Osteoblast (primary cell): Measurements from ENCODE around the gene DOCK1. TPM values are rescaled to one million over a fixed set of nuclear protein-coding genes. Genes with fewer than 3 reads are reported as not detected.

ENCODE experiments used
- DNase-seq: peaks from one replicate; pipeline ENCODE4 v3.0.0; 2011; ENCODE audit warnings: low spot score, mixed read lengths; ENCODE audit not compliant: insufficient read length; ENCODE audit errors: missing footprints
- H2AFZ ChIP-seq: 2 replicates; pipeline ENCODE4 v1.6.0; 2011; ENCODE audit warnings: mild to moderate bottlenecking, low read length
- H3K27ac ChIP-seq: 2 replicates; pipeline ENCODE4 v1.5.1; 2011; ENCODE audit warnings: mild to moderate bottlenecking, low read depth, low read length, moderate library complexity
- H3K27me3 ChIP-seq: 2 replicates; pipeline ENCODE4 v1.6.0; 2012; ENCODE audit warnings: mild to moderate bottlenecking, control low read depth, inconsistent platforms, low read length, moderate library complexity; ENCODE audit not compliant: insufficient read depth
- H3K36me3 ChIP-seq: 2 replicates; pipeline ENCODE4 v1.5.1; 2011; ENCODE audit warnings: mild to moderate bottlenecking, low read length, control low read depth, moderate library complexity; ENCODE audit not compliant: insufficient read depth
- H3K4me1 ChIP-seq: 2 replicates; pipeline ENCODE4 v1.5.1; 2011; ENCODE audit warnings: mild to moderate bottlenecking, low read length, control low read depth, moderate library complexity; ENCODE audit not compliant: insufficient read depth
- H3K4me2 ChIP-seq: 2 replicates; pipeline ENCODE4 v1.6.0; 2011; ENCODE audit warnings: mild to moderate bottlenecking, low read length; ENCODE audit not compliant: insufficient read depth
- H3K4me3 ChIP-seq: fragments of 200-600 bp; sonication (generic); 3 replicates; pipeline ENCODE4 v1.5.1; 2012; ENCODE audit warnings: mild to moderate bottlenecking, low read length, inconsistent platforms; ENCODE audit not compliant: insufficient read depth
- H3K79me2 ChIP-seq: 2 replicates; pipeline ENCODE4 v1.6.0; 2012; ENCODE audit warnings: mild to moderate bottlenecking, low read length, control low read depth, inconsistent platforms; ENCODE audit not compliant: insufficient read depth
- H3K9me3 ChIP-seq: 2 replicates; pipeline ENCODE4 v1.5.1; 2011; ENCODE audit warnings: low read depth, low read length, control low read depth
- H4K20me1 ChIP-seq: 2 replicates; pipeline ENCODE4 v1.6.0; 2012; ENCODE audit warnings: mild to moderate bottlenecking, low read length, control low read depth; ENCODE audit not compliant: insufficient read depth
- total RNA-seq: library from RNA; depleted of rRNA; stranded (reverse); fragments of >200 nt; gene quantifications from 2 replicates; pipeline ENCODE4 v1.2.3, GENCODE V29; 2012
- TF ChIP-seq, protein P1 (sequence below): IDR thresholded peaks from 2 replicates; pipeline ENCODE4 v1.5.1; 2011; ENCODE audit warnings: mild to moderate bottlenecking, low read depth, low read length, moderate library complexity; ENCODE audit errors: extremely low read depth

DOCK1 gene
- total RNA-seq, 1 donor, result 80.3 TPM

- DNase-seq, result no peak
- Histone ChIP-seq H3K27me3 (no peaks in the 10 kb centered on the region), H3K79me2 (no peaks in the 10 kb centered on the region), H3K4me3 (no peak overlapping the region), H3K27ac (no peak overlapping the region), H2AFZ (no peak overlapping the region), H3K4me2 (no peak overlapping the region), H3K4me1 (no peaks in the 10 kb centered on the region), H4K20me1 (no peaks in the 10 kb centered on the region), H3K36me3 (peaks cover 27% of the 10 kb centered on the region), H3K9me3 (no peaks in the 10 kb centered on the region)
- TF ChIP-seq, protein P1, sequence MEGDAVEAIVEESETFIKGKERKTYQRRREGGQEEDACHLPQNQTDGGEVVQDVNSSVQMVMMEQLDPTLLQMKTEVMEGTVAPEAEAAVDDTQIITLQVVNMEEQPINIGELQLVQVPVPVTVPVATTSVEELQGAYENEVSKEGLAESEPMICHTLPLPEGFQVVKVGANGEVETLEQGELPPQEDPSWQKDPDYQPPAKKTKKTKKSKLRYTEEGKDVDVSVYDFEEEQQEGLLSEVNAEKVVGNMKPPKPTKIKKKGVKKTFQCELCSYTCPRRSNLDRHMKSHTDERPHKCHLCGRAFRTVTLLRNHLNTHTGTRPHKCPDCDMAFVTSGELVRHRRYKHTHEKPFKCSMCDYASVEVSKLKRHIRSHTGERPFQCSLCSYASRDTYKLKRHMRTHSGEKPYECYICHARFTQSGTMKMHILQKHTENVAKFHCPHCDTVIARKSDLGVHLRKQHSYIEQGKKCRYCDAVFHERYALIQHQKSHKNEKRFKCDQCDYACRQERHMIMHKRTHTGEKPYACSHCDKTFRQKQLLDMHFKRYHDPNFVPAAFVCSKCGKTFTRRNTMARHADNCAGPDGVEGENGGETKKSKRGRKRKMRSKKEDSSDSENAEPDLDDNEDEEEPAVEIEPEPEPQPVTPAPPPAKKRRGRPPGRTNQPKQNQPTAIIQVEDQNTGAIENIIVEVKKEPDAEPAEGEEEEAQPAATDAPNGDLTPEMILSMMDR, result no peak
Observed at GRCh38 chr10:127063762-127064161, 158.5 kb downstream of the DOCK1 start.

DNA sequence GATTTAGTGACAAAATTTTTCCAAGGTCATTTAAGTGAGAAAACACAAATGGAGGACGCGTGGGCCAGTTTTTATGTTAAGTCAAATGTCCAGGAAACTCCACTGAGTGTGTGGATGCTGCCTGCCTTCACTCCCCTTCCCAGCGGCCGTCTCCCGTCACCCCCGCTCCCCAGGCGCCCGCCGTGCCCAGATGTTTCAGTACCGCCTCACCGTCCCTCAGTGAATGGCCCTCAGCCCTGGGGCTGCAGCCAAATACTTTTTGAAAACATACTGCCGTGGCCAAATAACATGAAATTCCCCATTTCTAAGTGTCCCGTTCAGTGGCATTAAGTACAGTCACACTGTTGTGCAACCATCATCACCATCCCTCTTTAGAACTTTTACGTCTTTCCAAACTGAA is 159.2 kb downstream of the DOCK1 start:
- Histone ChIP-seq H2AFZ (no peak overlapping the region), H3K9me3 (no peaks in the 10 kb centered on the region), H3K4me1 (no peaks in the 10 kb centered on the region), H3K79me2 (no peaks in the 10 kb centered on the region), H3K27ac (no peak overlapping the region), H3K4me2 (no peak overlapping the region), H3K27me3 (no peaks in the 10 kb centered on the region), H3K36me3 (peaks cover 34% of the 10 kb centered on the region), H3K4me3 (no peak overlapping the region), H4K20me1 (no peaks in the 10 kb centered on the region)
- TF ChIP-seq, protein P1, result no peak
- no peak for DNase-seq

GRCh38 chr10:127067542-127068194 is 162.4 kb downstream of the DOCK1 start:
- Histone ChIP-seq H3K9me3 (no peaks in the 10 kb centered on the region), H3K4me1 (no peaks in the 10 kb centered on the region), H2AFZ (no peak overlapping the region), H3K4me3 (no peak overlapping the region), H3K36me3 (peaks cover 57% of the 10 kb centered on the region), H3K4me2 (no peak overlapping the region), H3K79me2 (no peaks in the 10 kb centered on the region), H3K27me3 (no peaks in the 10 kb centered on the region), H4K20me1 (peaks cover 12% of the 10 kb centered on the region), H3K27ac (no peak overlapping the region)
- no peak for DNase-seq
- TF ChIP-seq, protein P1, result no peak

GRCh38 chr10:127068485-127068884 is 163.3 kb downstream of the DOCK1 start:
- no peak overlapping the region for H3K4me3 ChIP-seq
- DNase-seq, result no peak
- no peaks in the 10 kb centered on the region for H3K4me1 ChIP-seq
- no peak overlapping the region for H3K27ac ChIP-seq
- H3K36me3 ChIP-seq, result peaks cover 60% of the 10 kb centered on the region
- peaks cover 13% of the 10 kb centered on the region for H4K20me1 ChIP-seq
- H2AFZ ChIP-seq, result no peak overlapping the region
- no peaks in the 10 kb centered on the region for H3K79me2 ChIP-seq
- TF ChIP-seq, protein P1, result no peak
- H3K4me2 ChIP-seq, result no peak overlapping the region
- no peaks in the 10 kb centered on the region for H3K27me3 ChIP-seq
- no peaks in the 10 kb centered on the region for H3K9me3 ChIP-seq
